HEK293 (cell line): ENCODE results near the gene SEPTIN7.

Experiments used
- SALL2 ChIP-seq: fragments of 450-650 bp; formaldehyde crosslinking; IDR thresholded peaks from 2 replicates; pipeline ENCODE4 v1.5.0; 2017; ENCODE audit warnings: missing biosample characterization, mild to moderate bottlenecking, missing genetic modification characterization, borderline replicate concordance
- ZNF266 ChIP-seq: fragments of 450-650 bp; formaldehyde crosslinking; IDR thresholded peaks from 2 replicates; pipeline ENCODE4 v1.5.1; 2016; ENCODE audit warnings: missing biosample characterization, missing genetic modification characterization, low read depth
- ZNF426 ChIP-seq: fragments of 450-650 bp; formaldehyde crosslinking; IDR thresholded peaks from 2 replicates; pipeline ENCODE4 v1.5.1; 2017; ENCODE audit warnings: missing biosample characterization, missing genetic modification characterization, mild to moderate bottlenecking, inconsistent platforms, moderate library complexity
- ZNF473 ChIP-seq: fragments of 450-650 bp; formaldehyde crosslinking; IDR thresholded peaks from 2 replicates; pipeline ENCODE4 v1.5.1; 2017; ENCODE audit warnings: missing biosample characterization, missing genetic modification characterization
- ZNF558 ChIP-seq: fragments of 450-650 bp; formaldehyde crosslinking; IDR thresholded peaks from 2 replicates; pipeline ENCODE4 v1.5.1; 2016; ENCODE audit warnings: missing biosample characterization, missing genetic modification characterization
- ZNF707 ChIP-seq: fragments of 450-650 bp; formaldehyde crosslinking; IDR thresholded peaks from 2 replicates; pipeline ENCODE4 v1.5.1; 2016; ENCODE audit warnings: missing biosample characterization, missing genetic modification characterization
- ZNF776 ChIP-seq: fragments of 450-650 bp; formaldehyde crosslinking; IDR thresholded peaks from 2 replicates; pipeline ENCODE4 v1.5.0; 2017; ENCODE audit warnings: missing biosample characterization, missing genetic modification characterization, borderline replicate concordance
- TF ChIP-seq, protein P1 (sequence below): fragments of 450-650 bp; formaldehyde crosslinking; IDR thresholded peaks from 2 replicates; pipeline ENCODE4 v1.5.1; 2016; ENCODE audit warnings: missing biosample characterization, missing genetic modification characterization
- TF ChIP-seq, protein P2 (sequence below): fragments of 450-650 bp; formaldehyde crosslinking; IDR thresholded peaks from 2 replicates; pipeline ENCODE4 v1.5.1; 2016; ENCODE audit warnings: missing biosample characterization, missing genetic modification characterization

DNA sequence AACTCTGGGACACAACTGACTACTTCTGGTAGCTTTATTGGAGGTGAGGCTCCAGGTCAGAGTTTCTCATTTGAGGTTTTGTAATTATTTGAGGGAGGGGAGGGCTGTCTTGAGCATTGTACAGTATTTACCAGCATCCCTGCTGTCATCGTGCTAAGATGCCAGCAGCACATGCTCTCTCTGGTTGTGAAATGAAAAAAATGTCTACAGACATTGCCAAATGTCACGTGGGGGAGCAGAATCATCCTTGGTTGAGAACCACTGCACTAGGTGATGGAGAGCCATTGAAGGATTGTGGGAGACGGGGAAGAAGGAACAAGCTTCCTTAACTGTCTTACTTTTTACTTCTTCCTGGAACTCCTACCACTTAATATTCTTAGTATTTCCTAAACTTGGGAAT is 5.0 kb downstream of the SEPTIN7 start:
- TF ChIP-seq ZNF558 (tag by site-specific recombination) (no peak), ZNF266 (tag by site-specific recombination) (no peak), ZNF426 (tag by site-specific recombination) (no peak), SALL2 (tag by site-specific recombination) (no peak), ZNF776 (tag by site-specific recombination) (no peak), ZNF473 (no peak), ZNF707 (tag by site-specific recombination) (no peak)
- TF ChIP-seq, protein P1, sequence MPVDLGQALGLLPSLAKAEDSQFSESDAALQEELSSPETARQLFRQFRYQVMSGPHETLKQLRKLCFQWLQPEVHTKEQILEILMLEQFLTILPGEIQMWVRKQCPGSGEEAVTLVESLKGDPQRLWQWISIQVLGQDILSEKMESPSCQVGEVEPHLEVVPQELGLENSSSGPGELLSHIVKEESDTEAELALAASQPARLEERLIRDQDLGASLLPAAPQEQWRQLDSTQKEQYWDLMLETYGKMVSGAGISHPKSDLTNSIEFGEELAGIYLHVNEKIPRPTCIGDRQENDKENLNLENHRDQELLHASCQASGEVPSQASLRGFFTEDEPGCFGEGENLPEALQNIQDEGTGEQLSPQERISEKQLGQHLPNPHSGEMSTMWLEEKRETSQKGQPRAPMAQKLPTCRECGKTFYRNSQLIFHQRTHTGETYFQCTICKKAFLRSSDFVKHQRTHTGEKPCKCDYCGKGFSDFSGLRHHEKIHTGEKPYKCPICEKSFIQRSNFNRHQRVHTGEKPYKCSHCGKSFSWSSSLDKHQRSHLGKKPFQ (tag by site-specific recombination), result no peak
- TF ChIP-seq, protein P2, sequence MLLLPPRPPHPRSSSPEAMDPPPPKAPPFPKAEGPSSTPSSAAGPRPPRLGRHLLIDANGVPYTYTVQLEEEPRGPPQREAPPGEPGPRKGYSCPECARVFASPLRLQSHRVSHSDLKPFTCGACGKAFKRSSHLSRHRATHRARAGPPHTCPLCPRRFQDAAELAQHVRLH (tag by site-specific recombination), result no peak
